ENCODE results near the gene TRPV4. TPM values are rescaled to one million over a fixed set of nuclear protein-coding genes. Genes with fewer than 3 reads are reported as not detected.
A peak's percentile ranks its signal among the peaks of the same experiment; 100 is the strongest.

TRPV4 gene
- total RNA-seq, 1 experiment from 2014 or later, result 0.44 TPM

GRCh38 chr12:109776624-109777023, 56.6 kb downstream of the TRPV4 start:
- in situ Hi-C loops (cut with HindIII; ENCODE audit: low pct_unique_long_range_greater_than_20kb, low sequenced_read_pairs) (no loop called here), intact Hi-C loops (cut with micrococcal nuclease; ENCODE audit: unreplicated experiment) (loop anchor here (10.0 kb wide), 1 partner anchor 342 kb away; no protein-coding TSS in a partner anchor)
- ChIA-PET CTCF (interaction anchor here (1.4 kb wide), 1 partner anchor 179 kb away, joined by 3 read pairs; no protein-coding TSS in a partner anchor), POLR2A (no interaction called here)
- Histone ChIP-seq H3K4me1 (ENCODE audit: control insufficient read depth, insufficient read depth, low read length) (peaks cover 8% of the 10 kb centered on the region), H3K27ac (ENCODE audit: low read length) (no peak overlapping the region), H3K9me3 (ENCODE audit: control insufficient read depth, insufficient read depth, low read depth, low read length) (no peaks in the 10 kb centered on the region; the same call in 1 of the 2 replicates), H3K27me3 (ENCODE audit: control insufficient read depth, insufficient read depth, low read length) (no peaks in the 10 kb centered on the region), H3K4me3 (ENCODE audit: low read depth in 2 of 2, low read length in 2 of 2) (no peak overlapping the region), H3K36me3 (ENCODE audit: control insufficient read depth, insufficient read depth, low read length) (no peaks in the 10 kb centered on the region)
- no TSS peak for BruUV-seq (replicated peaks)
- DNase-seq (ENCODE audit: low read depth, low spot score) (no peak), ATAC-seq (no peak)
- no peak for TF ChIP-seq SIN3A (IDR thresholded peaks at IDR 0.05; ENCODE audit: borderline replicate concordance, insufficient read depth, low read depth, low read length)
- no peak for TF ChIP-seq TCF7L2 (IDR thresholded peaks at IDR 0.05; ENCODE audit: low read depth, low read length)
- no peak for TF ChIP-seq CTCF (IDR thresholded peaks at IDR 0.05)
- TF ChIP-seq REST (IDR thresholded peaks at IDR 0.05; ENCODE audit: insufficient read depth in 1 of 2, low read depth in 2 of 2, low read length in 1 of 2), result no peak
- TF ChIP-seq POLR2AphosphoS5 (IDR thresholded peaks at IDR 0.05; ENCODE audit: low read depth, low read length), result no peak

- TF ChIP-seq CTCF (IDR thresholded peaks at IDR 0.05) (peak; percentile 97), REST (IDR thresholded peaks at IDR 0.05; ENCODE audit: insufficient read depth in 1 of 2, low read depth in 2 of 2, low read length in 1 of 2) (no peak)
- H3K27ac ChIP-seq (ENCODE audit: low read length), result no peak overlapping the region
- H3K4me3 ChIP-seq (ENCODE audit: low read depth in 2 of 2, low read length in 2 of 2), result no peak overlapping the region
- H3K36me3 ChIP-seq (ENCODE audit: control insufficient read depth, insufficient read depth, low read length), result no peaks in the 10 kb centered on the region
- in situ Hi-C loops (cut with HindIII; ENCODE audit: low pct_unique_long_range_greater_than_20kb, low sequenced_read_pairs) (no loop called here), intact Hi-C loops (cut with micrococcal nuclease; ENCODE audit: unreplicated experiment) (loop anchor here (1.0 to 10.0 kb wide), 3 partner anchors 178 to 341 kb away; no protein-coding TSS in a partner anchor)
- BruUV-seq (replicated peaks), result no TSS peak
- peaks cover 8% of the 10 kb centered on the region for H3K4me1 ChIP-seq (ENCODE audit: control insufficient read depth, insufficient read depth, low read length)
- H3K27me3 ChIP-seq (ENCODE audit: control insufficient read depth, insufficient read depth, low read length), result no peaks in the 10 kb centered on the region
- ChIA-PET CTCF (interaction anchor here (0.5 to 1.0 kb wide), 8 partner anchors 9 to 254 kb away, joined by 3 to 7 read pairs (median 4); no protein-coding TSS in a partner anchor), POLR2A (no interaction called here)
- peak; percentile 88 for ATAC-seq
- H3K9me3 ChIP-seq (ENCODE audit: control insufficient read depth, insufficient read depth, low read depth, low read length), result no peaks in the 10 kb centered on the region; the same call in 1 of the 2 replicates
- peak; percentile 30 for DNase-seq (ENCODE audit: low read depth, low spot score)
These were observed 57.9 kb downstream of the TRPV4 start for GRCh38 chr12:109775172-109775881.

Measured in Panc1 (cell line).